COLO668 (cell line): ENCODE measurements around the gene BHLHE40.

Experiments
- DNase-seq: peaks from one replicate; lab custom pipeline; 2025; ENCODE audit not compliant: unreplicated experiment; lab: John Stamatoyannopoulos, UW

The BHLHE40 gene

GRCh38 chr3:4997946-4998345 lies 18.7 kb downstream of the BHLHE40 start:
- no peak for DNase-seq

- peak; percentile 62 for DNase-seq
These were observed 20.4 kb downstream of the BHLHE40 start for GRCh38 chr3:4999531-5000184.

GRCh38 chr3:5001135-5001534 lies 21.9 kb downstream of the BHLHE40 start:
- no peak for DNase-seq

GRCh38 chr3:5001805-5002173 lies 22.6 kb downstream of the BHLHE40 start:
- DNase-seq: no peak

- DNase-seq: no peak
These were observed 23.1 kb downstream of the BHLHE40 start for GRCh38 chr3:5002174-5002870.

- no peak for DNase-seq
These were observed 23.6 kb downstream of the BHLHE40 start for GRCh38 chr3:5002871-5003247.

GRCh38 chr3:5004319-5005152 lies 25.3 kb downstream of the BHLHE40 start:
- DNase-seq: no peak

GRCh38 chr3:5005367-5005766 lies 26.1 kb downstream of the BHLHE40 start:
- no peak for DNase-seq

- DNase-seq: no peak
These were observed 27.5 kb downstream of the BHLHE40 start for GRCh38 chr3:5006755-5007202.

- no peak for DNase-seq
These were observed 28.6 kb downstream of the BHLHE40 start for GRCh38 chr3:5007873-5008272.

GRCh38 chr3:5009506-5010109 lies 30.4 kb downstream of the BHLHE40 start:
- no peak for DNase-seq

GRCh38 chr3:5010140-5010539 lies 30.9 kb downstream of the BHLHE40 start:
- DNase-seq: no peak

GRCh38 chr3:5010706-5011554 lies 31.7 kb downstream of the BHLHE40 start:
- no peak for DNase-seq

- no peak for DNase-seq
These were observed 32.5 kb downstream of the BHLHE40 start for GRCh38 chr3:5011555-5012256.

GRCh38 chr3:5012367-5012766 lies 33.1 kb downstream of the BHLHE40 start:
- no peak for DNase-seq

- peak; percentile 8 for DNase-seq
These were observed 34.0 kb downstream of the BHLHE40 start for GRCh38 chr3:5013021-5013906.

GRCh38 chr3:5014391-5014790 lies 35.2 kb downstream of the BHLHE40 start:
- DNase-seq: no peak

- DNase-seq: no peak
These were observed 35.8 kb downstream of the BHLHE40 start for GRCh38 chr3:5015056-5015455.
